GM12873 (cell line): ENCODE results near the gene INPP4A.

ENCODE experiments used
- CTCF ChIP-seq: IDR thresholded peaks from 2 replicates; pipeline ENCODE4 v1.5.1; 2012; ENCODE audit warnings: low read depth, mild to moderate bottlenecking, moderate library complexity, low read length, control low read depth; ENCODE audit not compliant: insufficient read depth; ENCODE audit errors: missing control alignments

Gene INPP4A

GRCh38 chr2:98445177-98445682, 572 bp downstream of the INPP4A start:
- no peak for TF ChIP-seq CTCF

- TF ChIP-seq CTCF: no peak
Measured at GRCh38 chr2:98445683-98446581, 1.3 kb downstream of the INPP4A start.

GRCh38 chr2:98446850-98447249, 2.2 kb downstream of the INPP4A start:
- no peak for TF ChIP-seq CTCF

- TF ChIP-seq CTCF: no peak
Measured at GRCh38 chr2:98448441-98449145, 3.9 kb downstream of the INPP4A start.

- no peak for TF ChIP-seq CTCF
Measured at GRCh38 chr2:98452396-98453027, 7.9 kb downstream of the INPP4A start.

GRCh38 chr2:98453083-98453482, 8.4 kb downstream of the INPP4A start:
- TF ChIP-seq CTCF: no peak

GRCh38 chr2:98453531-98453930, 8.9 kb downstream of the INPP4A start:
- TF ChIP-seq CTCF: no peak
